Measurements from ENCODE around the gene CAMK2A.

DNA sequence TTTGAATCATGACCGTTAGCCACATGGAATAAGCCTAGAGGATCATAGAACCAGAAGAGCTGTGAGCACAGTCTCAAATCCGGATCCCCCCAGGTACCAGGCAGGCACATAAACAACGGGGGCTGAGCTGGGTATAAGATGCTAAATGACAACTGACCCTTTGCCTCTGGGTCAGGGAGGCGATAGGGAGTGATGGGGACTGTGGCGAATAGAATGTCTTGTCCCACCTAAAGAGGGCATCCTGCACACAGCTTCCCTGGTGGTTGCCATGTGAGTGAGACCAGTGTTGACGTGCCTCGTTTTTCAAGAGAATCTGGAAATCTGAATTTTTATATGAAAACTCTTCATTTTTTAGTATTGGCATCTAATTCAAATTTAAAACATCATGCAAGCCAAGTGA lies 66.1 kb downstream of the CAMK2A start:
- TF ChIP-seq, protein P1, sequence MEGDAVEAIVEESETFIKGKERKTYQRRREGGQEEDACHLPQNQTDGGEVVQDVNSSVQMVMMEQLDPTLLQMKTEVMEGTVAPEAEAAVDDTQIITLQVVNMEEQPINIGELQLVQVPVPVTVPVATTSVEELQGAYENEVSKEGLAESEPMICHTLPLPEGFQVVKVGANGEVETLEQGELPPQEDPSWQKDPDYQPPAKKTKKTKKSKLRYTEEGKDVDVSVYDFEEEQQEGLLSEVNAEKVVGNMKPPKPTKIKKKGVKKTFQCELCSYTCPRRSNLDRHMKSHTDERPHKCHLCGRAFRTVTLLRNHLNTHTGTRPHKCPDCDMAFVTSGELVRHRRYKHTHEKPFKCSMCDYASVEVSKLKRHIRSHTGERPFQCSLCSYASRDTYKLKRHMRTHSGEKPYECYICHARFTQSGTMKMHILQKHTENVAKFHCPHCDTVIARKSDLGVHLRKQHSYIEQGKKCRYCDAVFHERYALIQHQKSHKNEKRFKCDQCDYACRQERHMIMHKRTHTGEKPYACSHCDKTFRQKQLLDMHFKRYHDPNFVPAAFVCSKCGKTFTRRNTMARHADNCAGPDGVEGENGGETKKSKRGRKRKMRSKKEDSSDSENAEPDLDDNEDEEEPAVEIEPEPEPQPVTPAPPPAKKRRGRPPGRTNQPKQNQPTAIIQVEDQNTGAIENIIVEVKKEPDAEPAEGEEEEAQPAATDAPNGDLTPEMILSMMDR (IDR thresholded peaks at IDR 0.05; ENCODE audit: poor library complexity): no peak
- TF ChIP-seq EZH2 (IDR thresholded peaks at IDR 0.05; ENCODE audit: borderline replicate concordance) (no peak), EZH2phosphoT487 (IDR thresholded peaks at IDR 0.05; ENCODE audit: low read depth, severe bottlenecking, unreplicated experiment) (no peak)
